Esophagus squamous epithelium (tissue), 4 donors: Measurements from ENCODE around the gene C11orf86.

Experiments used
- CTCF ChIP-seq, 6 experiments: fragments of 450-650 bp in 4 of 6; fragments of 200-600 bp in 2 of 6; sonication (generic) in 2 of 6; IDR thresholded peaks; one replicate each; pipeline ENCODE4 v1.5.1; 2016 to 2019; ENCODE audit warnings: antibody characterized with exemption in 6 of 6, mild to moderate bottlenecking in 4 of 6, moderate library complexity in 4 of 6
- POLR2A ChIP-seq, 4 donors: fragments of 450-650 bp; IDR thresholded peaks; one replicate each; pipeline ENCODE4 v1.6.1; 2017; ENCODE audit warnings: antibody characterized with exemption in 4 of 4, mild to moderate bottlenecking in 4 of 4, moderate library complexity in 3 of 4

GRCh38 chr11:67002921-67003411 is 27.9 kb downstream of the C11orf86 start:
- no peak for TF ChIP-seq CTCF (IDR thresholded peaks at IDR 0.05)
- TF ChIP-seq POLR2A (IDR thresholded peaks at IDR 0.05): no peak
